ENCODE data around the gene PHIP. TPM values are rescaled to one million over a fixed set of nuclear protein-coding genes. Genes with fewer than 3 reads are reported as not detected.
A peak's percentile ranks its signal among the peaks of the same experiment; 100 is the strongest.
"Not testable (repeated sequence)": the region's sequence is repeated elsewhere in the genome, so short reads cannot be mapped to it uniquely, and the experiment has no call there.

PHIP gene
- total RNA-seq, 2 experiments from 2014 or later = 33.2 to 34.3 TPM

- Mint-ChIP-seq H3K36me3 (no peaks in the 10 kb centered on the region), H3K9me3 (peaks cover 31% of the 10 kb centered on the region), H3K4me1 (peaks cover 5% of the 10 kb centered on the region), H3K27ac (no peak overlapping the region), H3K4me3 (no peak overlapping the region), H3K27me3 (peaks cover 12% of the 10 kb centered on the region)
- POLR2A ChIA-PET = no interaction called here
- DNase-seq (no peak), ATAC-seq (ENCODE audit: low read depth) (peak; percentile 33)
Measured at GRCh38 chr6:78917788-78918187, 160.3 kb downstream of the PHIP start.

GRCh38 chr6:78916411-78916810, 161.6 kb downstream of the PHIP start:
- Mint-ChIP-seq H3K4me3 (no peak overlapping the region), H3K36me3 (no peaks in the 10 kb centered on the region), H3K4me1 (peaks cover 5% of the 10 kb centered on the region), H3K9me3 (peaks cover 26% of the 10 kb centered on the region), H3K27ac (no peak overlapping the region), H3K27me3 (peaks cover 16% of the 10 kb centered on the region)
- ATAC-seq (ENCODE audit: low read depth) = no peak
- DNase-seq = no peak
- POLR2A ChIA-PET = no interaction called here

- POLR2A ChIA-PET = interaction anchor here (1.1 kb wide), 1 partner anchor 167 kb away, joined by 4 read pairs; the partner anchor contains the start of gene PHIP
- Mint-ChIP-seq H3K27ac (no peak overlapping the region), H3K4me1 (peaks cover 6% of the 10 kb centered on the region), H3K36me3 (peaks cover 1% of the 10 kb centered on the region), H3K9me3 (peaks cover 2% of the 10 kb centered on the region), H3K27me3 (peaks cover 22% of the 10 kb centered on the region), H3K4me3 (peak overlapping the region; percentile 77)
- no peak for DNase-seq
- no peak for ATAC-seq (ENCODE audit: low read depth)
Measured at GRCh38 chr6:78911218-78911940, 166.7 kb downstream of the PHIP start.

GRCh38 chr6:78910591-78911171, 167.4 kb downstream of the PHIP start:
- H3K27ac Mint-ChIP-seq = no peak overlapping the region
- POLR2A ChIA-PET = interaction anchor here (1.1 kb wide), 1 partner anchor 168 kb away, joined by 4 read pairs; the partner anchor contains the start of gene PHIP
- H3K36me3 Mint-ChIP-seq = peaks cover 1% of the 10 kb centered on the region
- ATAC-seq (ENCODE audit: low read depth) (peak; percentile 84), DNase-seq (peak; percentile 49)
- H3K4me1 Mint-ChIP-seq = peaks cover 6% of the 10 kb centered on the region
- peak overlapping the region; percentile 77 for H3K4me3 Mint-ChIP-seq
- H3K27me3 Mint-ChIP-seq = peaks cover 22% of the 10 kb centered on the region
- H3K9me3 Mint-ChIP-seq = no peaks in the 10 kb centered on the region

GRCh38 chr6:78910010-78910409, 168.0 kb downstream of the PHIP start:
- no peak for ATAC-seq (ENCODE audit: low read depth)
- Mint-ChIP-seq H3K4me3 (peak overlapping the region; percentile 77), H3K27me3 (peaks cover 22% of the 10 kb centered on the region), H3K36me3 (peaks cover 1% of the 10 kb centered on the region), H3K9me3 (no peaks in the 10 kb centered on the region), H3K4me1 (peaks cover 6% of the 10 kb centered on the region), H3K27ac (no peak overlapping the region)
- POLR2A ChIA-PET = no interaction called here
- DNase-seq = no peak

- no peak overlapping the region for H3K4me3 Mint-ChIP-seq
- peaks cover 1% of the 10 kb centered on the region for H3K36me3 Mint-ChIP-seq
- peaks cover 6% of the 10 kb centered on the region for H3K4me1 Mint-ChIP-seq
- peaks cover 22% of the 10 kb centered on the region for H3K27me3 Mint-ChIP-seq
- POLR2A ChIA-PET = no interaction called here
- no peak for DNase-seq
- no peaks in the 10 kb centered on the region for H3K9me3 Mint-ChIP-seq
- H3K27ac Mint-ChIP-seq = no peak overlapping the region
- ATAC-seq (ENCODE audit: low read depth) = no peak
Measured at GRCh38 chr6:78909391-78909790, 168.7 kb downstream of the PHIP start.

- peaks cover 6% of the 10 kb centered on the region for H3K4me1 Mint-ChIP-seq
- H3K4me3 Mint-ChIP-seq = no peak overlapping the region
Measured at GRCh38 chr6:78908621-78909020, 169.4 kb downstream of the PHIP start.

GRCh38 chr6:78896227-78896626, 181.8 kb downstream of the PHIP start:
- Mint-ChIP-seq H3K4me3 (no peak overlapping the region), H3K9me3 (no peaks in the 10 kb centered on the region), H3K36me3 (no peaks in the 10 kb centered on the region), H3K27ac (no peak overlapping the region), H3K4me1 (no peaks in the 10 kb centered on the region), H3K27me3 (no peaks in the 10 kb centered on the region)
- no peak for ATAC-seq (ENCODE audit: low read depth)
- DNase-seq = no peak
- POLR2A ChIA-PET = no interaction called here

More at GRCh38 chr6:78908621-78909020, 169.4 kb downstream of the PHIP start:
- Mint-ChIP-seq H3K27ac (no peak overlapping the region), H3K27me3 (peaks cover 22% of the 10 kb centered on the region), H3K9me3 (no peaks in the 10 kb centered on the region), H3K36me3 (peaks cover 1% of the 10 kb centered on the region)
- POLR2A ChIA-PET = no interaction called here
- ATAC-seq (ENCODE audit: low read depth) = no peak
- DNase-seq = no peak

- H3K27me3 Mint-ChIP-seq; POLR2A ChIA-PET; H3K27ac Mint-ChIP-seq; DNase-seq; ATAC-seq (ENCODE audit: low read depth); H3K9me3 Mint-ChIP-seq; H3K4me3 Mint-ChIP-seq; H3K36me3 Mint-ChIP-seq; H3K4me1 Mint-ChIP-seq: not testable (repeated sequence)
Measured at GRCh38 chr6:78889901-78890300, 188.2 kb downstream of the PHIP start.

Other genes starting within 250 kb of the PHIP start
- 1 to 10 TPM; 3.0 to 3.1 TPM for gene IRAK1BP1, start 210.7 kb downstream of the PHIP start, total RNA-seq
- gene HMGN3, start 156.4 kb upstream of the PHIP start, total RNA-seq = 10 to 100 TPM; 52.3 to 53.6 TPM

All from activated naive CD8-positive, alpha-beta T cell treated with anti-CD3 and anti-CD28 coated beads, Interleukin-2, amount 10 ng/mL, durations not matched to agents 7 days and 5 days (primary cell).